Measurements from ENCODE around the gene PRKCH. TPM values are rescaled to one million over a fixed set of nuclear protein-coding genes. Genes with fewer than 3 reads are reported as not detected.

Gene PRKCH
- polyA plus RNA-seq, 3 donors, result 15.9 to 19.4 (median 18.9) TPM

- no peak for DNase-seq (ENCODE audit: extremely low read depth in 1 of 11, low read depth in 9 of 11, low spot score in 4 of 11)
These were observed 168.1 kb downstream of the PRKCH start for GRCh38 chr14:61489512-61489911.

GRCh38 chr14:61489932-61490331 lies 168.6 kb downstream of the PRKCH start:
- no peak for DNase-seq (ENCODE audit: extremely low read depth in 1 of 11, low read depth in 9 of 11, low spot score in 4 of 11)

- no peak for DNase-seq (ENCODE audit: extremely low read depth in 1 of 11, low read depth in 9 of 11, low spot score in 4 of 11)
These were observed 169.8 kb downstream of the PRKCH start for GRCh38 chr14:61491224-61491623.

GRCh38 chr14:61491876-61492434 lies 170.6 kb downstream of the PRKCH start:
- DNase-seq (ENCODE audit: extremely low read depth in 1 of 11, low read depth in 9 of 11, low spot score in 4 of 11), result no peak

- no peak for DNase-seq (ENCODE audit: extremely low read depth in 1 of 11, low read depth in 9 of 11, low spot score in 4 of 11)
These were observed 171.1 kb downstream of the PRKCH start for GRCh38 chr14:61492474-61492873.

GRCh38 chr14:61493239-61493638 lies 171.9 kb downstream of the PRKCH start:
- no peak for DNase-seq (ENCODE audit: extremely low read depth in 1 of 11, low read depth in 9 of 11, low spot score in 4 of 11)

GRCh38 chr14:61494018-61494417 lies 172.6 kb downstream of the PRKCH start:
- DNase-seq (ENCODE audit: extremely low read depth in 1 of 11, low read depth in 9 of 11, low spot score in 4 of 11), result no peak

GRCh38 chr14:61495809-61496208 lies 174.4 kb downstream of the PRKCH start:
- no peak for DNase-seq (ENCODE audit: extremely low read depth in 1 of 11, low read depth in 9 of 11, low spot score in 4 of 11)

- DNase-seq (ENCODE audit: extremely low read depth in 1 of 11, low read depth in 9 of 11, low spot score in 4 of 11), result no peak
These were observed 176.9 kb downstream of the PRKCH start for GRCh38 chr14:61498303-61498702.

GRCh38 chr14:61498811-61499210 lies 177.4 kb downstream of the PRKCH start:
- no peak for DNase-seq (ENCODE audit: extremely low read depth in 1 of 11, low read depth in 9 of 11, low spot score in 4 of 11)

GRCh38 chr14:61499991-61500390 lies 178.6 kb downstream of the PRKCH start:
- DNase-seq (ENCODE audit: extremely low read depth in 1 of 11, low read depth in 9 of 11, low spot score in 4 of 11), result no peak

- no peak for DNase-seq (ENCODE audit: extremely low read depth in 1 of 11, low read depth in 9 of 11, low spot score in 4 of 11)
These were observed 180.5 kb downstream of the PRKCH start for GRCh38 chr14:61501714-61502458.

GRCh38 chr14:61502459-61503093 lies 181.2 kb downstream of the PRKCH start:
- DNase-seq (ENCODE audit: extremely low read depth in 1 of 11, low read depth in 9 of 11, low spot score in 4 of 11), result no peak

GRCh38 chr14:61503167-61503801 lies 181.9 kb downstream of the PRKCH start:
- DNase-seq (ENCODE audit: extremely low read depth in 1 of 11, low read depth in 9 of 11, low spot score in 4 of 11), result no peak

- no peak for DNase-seq (ENCODE audit: extremely low read depth in 1 of 11, low read depth in 9 of 11, low spot score in 4 of 11)
These were observed 183.5 kb downstream of the PRKCH start for GRCh38 chr14:61504901-61505300.

GRCh38 chr14:61505815-61506809 lies 184.7 kb downstream of the PRKCH start:
- DNase-seq (ENCODE audit: extremely low read depth in 1 of 11, low read depth in 9 of 11, low spot score in 4 of 11), result no peak

GRCh38 chr14:61508526-61508925 lies 187.1 kb downstream of the PRKCH start:
- no peak for DNase-seq (ENCODE audit: extremely low read depth in 1 of 11, low read depth in 9 of 11, low spot score in 4 of 11)

- DNase-seq (ENCODE audit: extremely low read depth in 1 of 11, low read depth in 9 of 11, low spot score in 4 of 11), result no peak
These were observed 189.6 kb downstream of the PRKCH start for GRCh38 chr14:61510736-61511557.
